HepG2 (cell line): Measurements from ENCODE around the gene THRB. TPM values are rescaled to one million over a fixed set of nuclear protein-coding genes. Genes with fewer than 3 reads are reported as not detected.
A peak's percentile ranks its signal among the peaks of the same experiment; 100 is the strongest.

Experiments
- AHR ChIP-seq: IDR thresholded peaks from 2 replicates; pipeline ENCODE4 v1.6.1; 2018; ENCODE audit warnings: missing genetic modification reagents, missing compliant biosample characterization
- AKAP8 ChIP-seq: sonication (generic); formaldehyde crosslinking; IDR thresholded peaks from 2 replicates; pipeline ENCODE4 v1.5.1; 2020; ENCODE audit warnings: mild to moderate bottlenecking, missing genetic modification reagents
- ARNT2 ChIP-seq: sonication (generic); formaldehyde crosslinking; IDR thresholded peaks from 2 replicates; pipeline ENCODE4 v1.8.0; 2022; ENCODE audit warnings: mild to moderate bottlenecking, low read depth, missing genetic modification reagents, moderate library complexity
- BRD4 ChIP-seq: sonication (generic); formaldehyde crosslinking; IDR thresholded peaks from 2 replicates; pipeline ENCODE4 v1.4.0; 2020; ENCODE audit warnings: missing genetic modification reagents
- ELF1 ChIP-seq: sonication (generic); formaldehyde crosslinking; IDR thresholded peaks from 2 replicates; pipeline ENCODE4 v1.4.0; 2020; ENCODE audit warnings: missing genetic modification reagents
- GATAD2A ChIP-seq: IDR thresholded peaks from 2 replicates; pipeline ENCODE4 v1.6.1; 2016
- HCFC1 ChIP-seq: fragments of 150-350 bp; IDR thresholded peaks from 2 replicates; pipeline ENCODE4 v1.6.1; 2014; ENCODE audit warnings: low read depth, low read length
- MIER3 ChIP-seq: IDR thresholded peaks from 2 replicates; pipeline ENCODE4 v1.6.1; 2016; ENCODE audit warnings: missing compliant biosample characterization, borderline replicate concordance
- RXRA ChIP-seq: sonication (generic); formaldehyde crosslinking; IDR thresholded peaks from 2 replicates; pipeline ENCODE4 v1.5.1; 2020; ENCODE audit warnings: missing genetic modification reagents
- RXRB ChIP-seq: IDR thresholded peaks from 2 replicates; pipeline ENCODE4 v1.6.1; 2016; ENCODE audit warnings: borderline replicate concordance, missing genetic modification reagents, missing compliant biosample characterization
- SALL1 ChIP-seq: sonication (generic); formaldehyde crosslinking; IDR thresholded peaks from 2 replicates; pipeline ENCODE4 v1.8.0; 2022; ENCODE audit warnings: mild to moderate bottlenecking, missing genetic modification reagents
- STAG1 ChIP-seq: sonication (generic); formaldehyde crosslinking; IDR thresholded peaks from 2 replicates; pipeline ENCODE4 v1.4.0; 2020; ENCODE audit warnings: missing genetic modification reagents
- ZBTB37 ChIP-seq: sonication (generic); formaldehyde crosslinking; IDR thresholded peaks from 2 replicates; pipeline ENCODE4 v1.4.0; 2020; ENCODE audit warnings: mild to moderate bottlenecking, missing genetic modification reagents
- ZFX ChIP-seq: sonication (generic); formaldehyde crosslinking; IDR thresholded peaks from 2 replicates; pipeline ENCODE4 v1.4.0; 2020; ENCODE audit warnings: mild to moderate bottlenecking, low read depth, missing genetic modification reagents, moderate library complexity
- ZNF230 ChIP-seq: sonication (generic); formaldehyde crosslinking; IDR thresholded peaks from 2 replicates; pipeline ENCODE4 v1.4.0; 2020; ENCODE audit warnings: mild to moderate bottlenecking, missing genetic modification reagents
- ZNF232 ChIP-seq: sonication (generic); formaldehyde crosslinking; IDR thresholded peaks from 2 replicates; pipeline ENCODE4 v1.4.0; 2020; ENCODE audit warnings: missing genetic modification reagents, borderline replicate concordance
- ZNF280D ChIP-seq: sonication (generic); formaldehyde crosslinking; IDR thresholded peaks from 2 replicates; pipeline ENCODE4 v1.5.1; 2020; ENCODE audit warnings: mild to moderate bottlenecking, missing genetic modification reagents
- ZNF430 ChIP-seq: sonication (generic); formaldehyde crosslinking; IDR thresholded peaks from 2 replicates; pipeline ENCODE4 v1.9.0; 2021; ENCODE audit warnings: mild to moderate bottlenecking, missing genetic modification reagents
- ZNF441 ChIP-seq: sonication (generic); formaldehyde crosslinking; IDR thresholded peaks from 2 replicates; pipeline ENCODE4 v1.7.0; 2021; ENCODE audit warnings: missing genetic modification reagents, borderline replicate concordance
- polyA plus RNA-seq, 8 experiments: library from polyadenylated mRNA; depleted of rRNA in 3 of 8; stranded (reverse) in 7 of 8; unstranded in 1 of 8; fragments of >200 nt; fragmentation: Illumina TruSeq in 4 of 8; extraction: Trizol in 4 of 8; gene quantifications; 2 replicates each; pipeline versions ENCODE4 v1.2.1 to v1.2.3, GENCODE V29; 2011 to 2016; ENCODE audit warnings: low read depth in 4 of 8, missing spikeins in 1 of 8, mixed read lengths in 1 of 8; ENCODE audit not compliant: insufficient read depth in 1 of 8
- total RNA-seq, 5 experiments: library from RNA; depleted of rRNA; stranded (reverse); fragments of >200 nt; fragmentation: Illumina TruSeq; extraction: Trizol; gene quantifications; 2 replicates each; pipeline ENCODE4 v1.2.3, GENCODE V29; 2016; ENCODE audit warnings: low read depth in 1 of 5
- TF ChIP-seq, protein P1 (sequence below): sonication (generic); formaldehyde crosslinking; conservative IDR thresholded peaks from 2 replicates; pipeline ENCODE4 v1.8.0; 2022; ENCODE audit warnings: mild to moderate bottlenecking, moderate library complexity, missing genetic modification reagents
- TF ChIP-seq, protein P2 (sequence below): sonication (generic); formaldehyde crosslinking; IDR thresholded peaks from 2 replicates; pipeline ENCODE4 v1.4.0; 2020; ENCODE audit warnings: missing genetic modification reagents, borderline replicate concordance

Gene THRB
- total and polyA plus RNA-seq, 2 of the 13 experiments (the other 11 are each of a cell fraction or from before 2014, with no cell fraction given): 4.7 to 22.7 TPM

GRCh38 chr3:24521420-24522145, 26.9 kb upstream of the THRB start (continued):
- TF ChIP-seq ARNT2: no peak
- TF ChIP-seq SALL1 (CRISPR knock-in tag): 0 out of 2 replicates have a peak, but pooled peaks have one; percentile 16
- no peak for TF ChIP-seq ZBTB37 (CRISPR knock-in tag)
- no peak for TF ChIP-seq HCFC1
- TF ChIP-seq AKAP8 (CRISPR knock-in tag): peak; percentile 67; the same call in 1 of the 2 replicates
- peak; percentile 30; the same call in 1 of the 2 replicates for TF ChIP-seq ZNF232
- no peak for TF ChIP-seq GATAD2A (CRISPR knock-in tag)
- TF ChIP-seq, protein P1, sequence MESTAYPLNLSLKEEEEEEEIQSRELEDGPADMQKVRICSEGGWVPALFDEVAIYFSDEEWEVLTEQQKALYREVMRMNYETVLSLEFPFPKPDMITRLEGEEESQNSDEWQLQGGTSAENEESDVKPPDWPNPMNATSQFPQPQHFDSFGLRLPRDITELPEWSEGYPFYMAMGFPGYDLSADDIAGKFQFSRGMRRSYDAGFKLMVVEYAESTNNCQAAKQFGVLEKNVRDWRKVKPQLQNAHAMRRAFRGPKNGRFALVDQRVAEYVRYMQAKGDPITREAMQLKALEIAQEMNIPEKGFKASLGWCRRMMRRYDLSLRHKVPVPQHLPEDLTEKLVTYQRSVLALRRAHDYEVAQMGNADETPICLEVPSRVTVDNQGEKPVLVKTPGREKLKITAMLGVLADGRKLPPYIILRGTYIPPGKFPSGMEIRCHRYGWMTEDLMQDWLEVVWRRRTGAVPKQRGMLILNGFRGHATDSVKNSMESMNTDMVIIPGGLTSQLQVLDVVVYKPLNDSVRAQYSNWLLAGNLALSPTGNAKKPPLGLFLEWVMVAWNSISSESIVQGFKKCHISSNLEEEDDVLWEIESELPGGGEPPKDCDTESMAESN (CRISPR knock-in tag): peak; percentile 20
- no peak for TF ChIP-seq ZNF441 (CRISPR knock-in tag)
- TF ChIP-seq ZFX: peak; percentile 78
- peak; percentile 83; the same call in 1 of the 2 replicates for TF ChIP-seq ZNF230 (CRISPR knock-in tag)
- TF ChIP-seq ZNF280D: no peak
- TF ChIP-seq, protein P2, sequence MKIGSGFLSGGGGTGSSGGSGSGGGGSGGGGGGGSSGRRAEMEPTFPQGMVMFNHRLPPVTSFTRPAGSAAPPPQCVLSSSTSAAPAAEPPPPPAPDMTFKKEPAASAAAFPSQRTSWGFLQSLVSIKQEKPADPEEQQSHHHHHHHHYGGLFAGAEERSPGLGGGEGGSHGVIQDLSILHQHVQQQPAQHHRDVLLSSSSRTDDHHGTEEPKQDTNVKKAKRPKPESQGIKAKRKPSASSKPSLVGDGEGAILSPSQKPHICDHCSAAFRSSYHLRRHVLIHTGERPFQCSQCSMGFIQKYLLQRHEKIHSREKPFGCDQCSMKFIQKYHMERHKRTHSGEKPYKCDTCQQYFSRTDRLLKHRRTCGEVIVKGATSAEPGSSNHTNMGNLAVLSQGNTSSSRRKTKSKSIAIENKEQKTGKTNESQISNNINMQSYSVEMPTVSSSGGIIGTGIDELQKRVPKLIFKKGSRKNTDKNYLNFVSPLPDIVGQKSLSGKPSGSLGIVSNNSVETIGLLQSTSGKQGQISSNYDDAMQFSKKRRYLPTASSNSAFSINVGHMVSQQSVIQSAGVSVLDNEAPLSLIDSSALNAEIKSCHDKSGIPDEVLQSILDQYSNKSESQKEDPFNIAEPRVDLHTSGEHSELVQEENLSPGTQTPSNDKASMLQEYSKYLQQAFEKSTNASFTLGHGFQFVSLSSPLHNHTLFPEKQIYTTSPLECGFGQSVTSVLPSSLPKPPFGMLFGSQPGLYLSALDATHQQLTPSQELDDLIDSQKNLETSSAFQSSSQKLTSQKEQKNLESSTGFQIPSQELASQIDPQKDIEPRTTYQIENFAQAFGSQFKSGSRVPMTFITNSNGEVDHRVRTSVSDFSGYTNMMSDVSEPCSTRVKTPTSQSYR (CRISPR knock-in tag): peak; percentile 83
- TF ChIP-seq ZNF430 (CRISPR knock-in tag): no peak; the same call in 1 of the 2 replicates
- TF ChIP-seq AHR (CRISPR knock-in tag): 0 out of 2 replicates have a peak, but pooled peaks have one; percentile 21
- peak; percentile 12; the same call in 1 of the 2 replicates for TF ChIP-seq STAG1 (CRISPR knock-in tag)
- no peak for TF ChIP-seq BRD4 (CRISPR knock-in tag)
- TF ChIP-seq RXRB (CRISPR knock-in tag): peak; percentile 90
- peak; percentile 82 for TF ChIP-seq ELF1 (CRISPR knock-in tag)
- TF ChIP-seq MIER3 (CRISPR knock-in tag): no peak; the same call in 1 of the 2 replicates
- peak; percentile 95 for TF ChIP-seq RXRA
